Eye (tissue), 1 donor: Measurements from ENCODE around the gene HORMAD2.
"Not testable (repeated sequence)": the region's sequence is repeated elsewhere in the genome, so short reads cannot be mapped to it uniquely, and the experiment has no call there.

Experiments
- DNase-seq: peaks from one replicate; pipeline ENCODE4 v3.0.0-alpha.2; 2015

HORMAD2 gene

DNA sequence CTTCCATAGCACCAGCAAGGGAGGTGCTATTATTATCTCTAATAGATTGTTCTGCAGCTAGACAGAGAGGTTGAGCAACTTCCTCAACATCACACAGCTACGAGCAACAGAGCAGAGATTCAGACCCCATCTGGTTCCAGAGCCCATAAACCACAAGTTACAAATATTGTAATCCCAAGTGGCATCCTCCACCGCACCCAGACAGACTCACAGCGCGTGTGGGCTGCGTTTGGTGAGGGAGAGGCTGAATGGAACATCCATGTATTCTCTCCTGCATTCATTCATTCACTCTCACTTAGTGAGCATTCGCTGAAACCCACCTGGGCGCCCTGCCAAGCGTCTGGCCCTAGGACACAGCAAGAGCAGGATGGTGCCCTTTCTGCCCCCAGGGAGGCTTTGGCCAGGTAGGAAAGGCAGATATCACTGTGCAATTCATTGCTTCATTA lies 132.8 kb downstream of the HORMAD2 start:
- DNase-seq: no peak

DNA sequence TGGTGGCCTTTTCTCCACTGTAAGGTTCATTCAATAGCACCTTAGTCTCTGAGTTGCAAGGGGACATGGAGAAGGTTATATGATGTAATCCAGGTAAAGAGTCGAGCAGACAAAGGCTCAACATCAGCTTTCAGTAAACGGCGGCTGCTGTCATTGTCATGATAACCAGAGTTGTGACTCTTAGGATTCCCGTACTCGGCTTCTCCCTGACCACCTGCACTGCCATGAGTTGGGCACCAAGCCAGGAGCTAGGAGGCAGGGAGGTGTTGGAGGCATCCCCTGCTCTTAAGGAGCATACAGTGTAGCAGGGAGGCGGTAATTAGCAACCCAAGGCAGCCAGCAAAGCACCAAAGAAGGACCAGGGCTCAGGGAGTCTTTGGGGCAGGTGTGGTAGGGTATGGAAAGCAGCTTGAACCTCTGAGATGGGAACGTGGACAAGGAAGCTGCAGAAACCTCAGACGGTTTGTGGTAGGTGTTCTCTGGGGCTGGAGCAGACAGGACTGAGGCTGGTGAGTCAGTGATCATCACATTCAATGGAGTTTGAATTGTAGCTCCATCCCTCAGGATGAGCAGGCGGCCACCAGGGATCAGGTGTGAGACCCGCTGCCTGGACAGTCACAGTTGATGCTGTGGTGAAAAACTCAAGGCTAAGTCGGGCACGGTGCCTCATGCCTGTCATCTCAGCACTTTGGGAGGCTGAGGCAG lies 134.6 kb downstream of the HORMAD2 start:
- no peak for DNase-seq

DNA sequence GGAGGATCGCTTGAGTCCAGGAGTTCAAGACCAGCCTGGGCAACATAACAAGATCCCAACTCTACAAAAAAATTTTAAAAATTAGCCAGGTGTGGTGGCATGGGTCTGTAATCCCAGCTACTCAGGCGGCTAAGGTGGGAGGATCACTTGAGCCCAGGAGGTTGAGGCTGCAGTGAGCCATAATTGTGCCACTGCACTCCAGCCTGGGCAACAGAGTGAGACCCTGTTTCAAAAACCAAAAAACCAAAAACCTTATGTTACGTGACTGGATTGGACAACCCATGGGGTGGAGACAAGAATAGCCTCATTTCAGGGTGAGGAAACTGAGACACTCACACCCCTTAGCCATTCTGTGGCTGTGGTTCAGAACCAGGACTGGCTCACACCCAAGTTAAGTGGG lies 136.0 kb downstream of the HORMAD2 start:
- not testable (repeated sequence) for DNase-seq

DNA sequence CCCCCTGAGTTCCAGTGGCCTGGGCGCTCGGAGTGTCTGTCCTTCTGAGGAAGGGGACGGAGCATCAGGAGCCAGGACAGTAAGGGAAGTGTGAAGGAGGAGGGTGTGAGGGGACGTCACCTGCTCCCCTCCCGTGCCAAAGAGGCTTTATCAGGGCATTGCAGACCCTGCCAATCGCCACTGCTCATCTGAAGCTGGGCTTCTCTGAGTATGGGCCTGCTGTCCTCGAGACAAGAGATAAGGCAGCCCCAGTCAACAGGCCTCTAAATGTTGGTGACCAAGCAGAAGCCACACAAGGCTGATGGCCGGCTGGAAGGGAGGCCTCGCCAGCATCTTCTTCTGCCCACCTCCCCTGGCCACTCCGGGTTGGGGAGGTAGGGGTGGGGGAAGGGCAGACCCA lies 136.4 kb downstream of the HORMAD2 start:
- DNase-seq: no peak

DNA sequence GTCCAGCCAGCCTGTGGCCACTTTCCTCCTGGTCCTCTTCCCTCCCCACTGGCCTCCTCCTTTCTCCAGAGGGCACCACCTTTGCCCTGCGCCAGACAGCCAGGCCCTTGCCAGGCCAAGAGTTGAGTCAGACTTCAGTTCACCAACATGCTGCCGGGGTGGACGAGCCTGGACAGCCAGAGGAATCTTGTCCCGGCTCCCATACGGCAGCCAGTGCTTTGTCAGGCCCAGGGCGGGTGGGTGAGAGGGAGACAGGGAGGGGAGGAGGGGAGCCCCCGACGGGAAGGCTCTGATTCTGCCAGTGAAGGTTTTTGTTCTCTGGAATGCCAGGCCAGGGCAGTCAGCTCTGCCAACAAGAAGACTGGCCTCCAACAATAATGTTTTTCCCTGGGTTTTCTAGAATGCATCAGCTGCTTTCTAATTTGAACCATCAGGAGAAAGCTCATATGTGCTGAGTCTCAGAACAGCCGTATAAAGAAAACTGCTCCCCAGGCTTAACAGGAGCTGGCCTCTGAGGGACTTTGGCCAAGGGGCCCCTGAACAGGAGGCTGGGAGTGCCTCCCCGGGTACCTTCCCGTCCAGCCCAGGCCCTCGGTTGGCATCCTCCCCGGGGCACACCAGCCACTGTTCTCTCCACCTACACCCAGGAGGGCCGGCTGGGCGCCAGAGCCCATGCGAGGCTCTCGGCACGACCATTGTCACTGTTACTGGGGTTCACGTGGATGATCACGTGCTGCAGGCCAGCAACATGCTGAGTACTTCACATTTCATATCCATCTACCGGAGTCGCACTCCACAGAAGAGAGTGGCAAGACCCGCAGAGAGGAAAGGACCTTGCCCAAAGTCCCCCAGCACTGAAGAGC lies 137.7 kb downstream of the HORMAD2 start:
- DNase-seq: no peak

DNA sequence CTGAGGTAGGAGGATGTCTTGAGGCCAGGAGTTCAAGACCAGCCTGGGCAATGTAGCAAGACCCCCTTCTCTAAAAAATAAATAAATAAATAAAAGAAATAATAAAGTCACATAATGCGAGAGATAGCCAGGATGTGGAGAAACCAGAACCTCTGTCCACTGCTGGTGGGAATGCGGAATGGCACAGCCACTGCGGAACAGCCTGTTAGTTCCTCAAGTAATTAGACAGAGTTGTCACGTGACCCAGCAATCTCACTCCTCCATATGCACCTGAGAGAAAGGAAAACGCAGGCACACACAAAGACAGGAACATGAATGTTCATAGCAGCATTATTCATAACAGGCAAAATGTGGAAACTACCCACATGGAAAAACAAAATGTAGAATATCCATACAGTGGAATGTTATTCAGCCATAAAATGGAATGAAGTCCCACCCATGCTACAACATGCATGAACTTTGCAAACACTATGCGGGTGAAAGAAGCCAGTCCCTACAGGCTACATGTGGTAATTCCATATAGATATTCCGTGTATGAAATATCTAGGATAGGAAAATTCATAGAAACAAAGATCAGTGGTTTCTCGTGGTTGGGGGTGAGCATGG lies 138.9 kb downstream of the HORMAD2 start:
- no peak for DNase-seq

DNA sequence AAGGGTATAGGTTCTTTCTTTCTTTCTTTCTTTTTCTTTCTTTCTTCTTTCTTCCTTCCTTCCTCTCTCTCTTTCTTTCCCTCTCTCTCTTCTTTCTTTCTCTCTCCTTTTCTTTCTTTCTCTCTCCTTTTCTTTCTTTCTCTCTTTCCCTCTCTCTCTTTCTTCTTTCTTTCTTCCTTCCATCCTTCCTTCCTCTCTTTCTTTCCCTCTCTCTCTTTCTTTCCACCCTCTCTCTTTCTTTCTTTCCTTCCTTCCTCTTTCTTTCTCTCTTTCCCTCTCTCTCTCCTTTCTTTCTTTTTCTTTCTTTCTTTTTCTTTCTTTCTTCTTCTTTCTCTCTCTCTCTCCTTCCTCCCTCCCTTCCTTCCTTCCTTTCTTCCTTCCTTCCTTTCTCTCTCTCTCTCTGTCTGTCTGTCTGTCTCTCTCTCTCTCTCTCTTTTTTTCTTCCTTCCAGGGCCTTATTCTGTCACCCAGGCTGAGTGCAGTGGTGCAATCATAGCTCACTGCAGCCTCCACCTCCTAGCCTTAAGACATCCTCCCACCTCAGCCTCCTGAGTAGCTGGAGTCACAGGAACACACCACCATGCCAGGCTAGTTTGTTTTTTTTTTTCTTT lies 139.5 kb downstream of the HORMAD2 start:
- DNase-seq: no peak

DNA sequence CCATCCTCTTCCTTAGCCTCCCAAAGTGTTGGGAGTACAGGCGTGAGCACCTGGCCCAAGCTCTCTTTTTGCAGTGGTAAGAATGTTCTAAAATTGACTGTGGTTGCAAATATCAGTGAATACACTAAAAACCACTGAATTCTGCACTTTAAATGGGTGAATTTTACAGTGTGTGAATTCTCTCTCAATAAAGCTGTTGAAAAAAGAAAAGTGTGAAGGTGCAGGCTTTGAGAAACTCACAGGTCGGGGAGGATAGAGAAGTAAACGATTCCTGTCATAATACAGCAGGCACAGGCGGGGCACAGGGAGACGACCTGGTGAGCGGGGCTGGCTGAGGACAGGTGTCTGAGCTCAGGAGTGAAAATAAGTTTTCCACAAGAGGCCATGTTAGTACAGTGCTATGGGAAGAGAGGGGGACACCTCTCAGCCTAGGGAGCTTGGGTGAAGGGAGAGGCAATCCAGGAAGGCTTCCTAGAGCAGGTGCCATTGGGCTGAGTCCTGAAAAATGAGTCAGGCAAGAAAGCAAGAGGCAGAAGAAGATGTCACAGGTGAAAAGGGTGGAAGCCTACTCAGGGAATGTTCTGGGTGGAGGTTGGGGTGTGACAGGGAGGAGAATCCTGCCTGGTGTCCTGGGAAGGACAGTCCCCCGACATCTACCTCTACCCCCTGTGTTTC lies 140.2 kb downstream of the HORMAD2 start:
- DNase-seq: no peak

DNA sequence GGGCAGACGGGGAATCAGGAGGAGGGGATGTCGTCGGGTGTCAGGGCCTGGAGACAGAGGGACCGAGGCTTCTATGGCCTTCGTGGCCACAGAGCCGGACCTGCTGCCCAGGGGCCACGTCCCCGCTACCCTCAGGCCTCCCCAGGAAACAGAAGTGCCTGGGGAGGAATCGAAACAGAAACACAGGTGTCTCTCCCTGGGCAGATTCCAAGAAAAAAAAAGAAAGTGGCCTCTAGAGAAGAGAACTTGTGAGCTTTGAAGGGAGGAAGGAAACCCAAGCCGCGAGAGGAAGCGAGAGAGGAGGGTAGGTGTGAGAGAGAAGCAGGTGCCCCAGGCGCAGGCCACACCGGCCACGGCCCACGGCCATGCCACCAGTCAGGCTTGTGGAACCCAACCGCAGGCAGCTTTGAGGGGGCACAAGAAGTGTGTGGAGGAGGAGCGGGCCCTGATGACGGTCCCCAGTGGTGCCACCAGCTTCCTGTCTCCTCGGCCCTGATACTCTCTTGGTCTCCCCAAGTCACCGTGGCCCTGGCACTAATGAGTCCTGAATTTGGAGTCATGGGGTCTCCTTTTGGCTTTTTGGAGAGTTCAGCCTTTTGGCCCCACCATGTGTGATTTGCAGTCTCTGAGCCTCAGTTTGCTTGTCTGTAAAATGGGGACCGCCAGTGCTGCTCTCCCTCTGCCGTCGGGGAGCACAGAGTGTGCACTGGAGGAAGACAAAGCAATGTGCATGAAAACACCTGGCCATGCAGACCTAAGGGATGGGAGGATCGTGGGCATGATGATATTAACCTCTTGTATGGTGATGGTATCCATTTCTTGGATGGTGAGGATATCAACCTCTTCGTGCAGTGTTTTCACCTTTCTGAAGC lies 141.1 kb downstream of the HORMAD2 start:
- no peak for DNase-seq

DNA sequence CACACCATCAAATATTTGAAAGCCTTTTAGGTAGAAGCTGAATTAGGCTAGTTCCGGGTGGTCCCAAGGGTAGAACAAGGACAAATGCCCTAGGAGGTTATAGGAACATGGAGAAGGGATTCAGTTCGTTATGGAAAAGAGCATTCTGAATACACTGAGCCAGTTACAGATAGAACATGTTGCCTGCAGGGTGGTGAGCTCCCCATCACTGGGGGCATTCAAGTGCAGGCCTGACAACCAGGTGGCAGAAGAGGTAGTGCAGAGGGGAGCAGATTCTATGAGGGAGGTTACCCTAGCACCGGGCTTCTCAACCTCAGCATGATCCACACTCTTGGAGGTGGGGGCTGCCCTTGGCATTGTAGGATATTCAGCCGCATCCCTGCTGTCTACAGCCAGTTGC lies 142.1 kb downstream of the HORMAD2 start:
- DNase-seq: no peak

DNA sequence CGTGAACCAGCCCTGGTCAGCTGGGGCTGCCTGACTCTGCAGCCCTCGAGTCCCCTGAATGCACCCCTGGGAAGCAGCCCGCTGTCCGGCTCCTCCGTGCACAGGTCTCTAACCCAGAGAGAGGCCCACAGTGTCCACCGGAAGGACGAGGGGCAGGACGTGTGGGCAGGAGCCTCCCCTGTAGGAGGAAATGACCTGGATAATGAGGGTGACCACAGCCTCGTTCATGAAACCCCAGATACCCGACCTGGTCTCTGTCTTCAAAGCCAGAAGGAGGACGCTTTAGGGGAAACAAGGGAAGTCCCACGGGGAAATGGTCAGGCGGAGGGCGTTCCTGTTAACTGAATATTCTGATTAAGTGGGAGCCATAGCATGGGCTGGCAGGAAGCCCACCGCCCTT lies 143.0 kb downstream of the HORMAD2 start:
- no peak for DNase-seq

DNA sequence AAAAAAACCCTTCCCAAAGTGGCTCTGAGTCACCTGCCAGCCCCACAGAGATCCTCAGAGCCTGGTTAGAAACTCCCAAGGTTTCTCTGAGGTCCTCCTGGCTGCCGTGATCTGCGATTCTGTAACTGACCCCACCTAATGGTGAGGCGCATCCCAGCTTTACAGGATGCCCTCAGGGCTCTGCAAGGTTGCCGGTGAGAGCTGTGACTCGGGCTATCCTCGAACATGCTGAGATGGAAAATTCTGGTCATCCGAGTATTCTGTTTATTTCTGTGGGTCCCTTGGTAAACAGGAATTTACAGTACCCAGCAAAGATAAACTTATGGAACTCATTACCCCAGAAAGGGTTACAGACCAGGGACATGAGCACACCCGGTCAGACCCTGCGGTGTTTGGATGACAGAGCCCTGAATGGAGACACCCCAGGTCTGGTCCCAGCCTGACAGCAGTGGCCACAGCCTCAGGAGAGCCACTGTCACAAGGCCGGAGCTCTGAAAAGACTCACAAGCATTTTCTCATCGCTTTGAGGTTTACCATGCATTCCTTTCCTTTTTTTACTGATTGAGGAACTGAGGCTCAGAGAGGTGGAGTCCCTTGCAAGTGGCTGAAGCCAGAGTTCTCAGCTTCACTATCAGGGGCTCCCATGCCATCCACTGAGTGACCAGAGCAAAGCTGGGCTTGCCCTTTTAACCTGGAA lies 144.0 kb downstream of the HORMAD2 start:
- DNase-seq: no peak

DNA sequence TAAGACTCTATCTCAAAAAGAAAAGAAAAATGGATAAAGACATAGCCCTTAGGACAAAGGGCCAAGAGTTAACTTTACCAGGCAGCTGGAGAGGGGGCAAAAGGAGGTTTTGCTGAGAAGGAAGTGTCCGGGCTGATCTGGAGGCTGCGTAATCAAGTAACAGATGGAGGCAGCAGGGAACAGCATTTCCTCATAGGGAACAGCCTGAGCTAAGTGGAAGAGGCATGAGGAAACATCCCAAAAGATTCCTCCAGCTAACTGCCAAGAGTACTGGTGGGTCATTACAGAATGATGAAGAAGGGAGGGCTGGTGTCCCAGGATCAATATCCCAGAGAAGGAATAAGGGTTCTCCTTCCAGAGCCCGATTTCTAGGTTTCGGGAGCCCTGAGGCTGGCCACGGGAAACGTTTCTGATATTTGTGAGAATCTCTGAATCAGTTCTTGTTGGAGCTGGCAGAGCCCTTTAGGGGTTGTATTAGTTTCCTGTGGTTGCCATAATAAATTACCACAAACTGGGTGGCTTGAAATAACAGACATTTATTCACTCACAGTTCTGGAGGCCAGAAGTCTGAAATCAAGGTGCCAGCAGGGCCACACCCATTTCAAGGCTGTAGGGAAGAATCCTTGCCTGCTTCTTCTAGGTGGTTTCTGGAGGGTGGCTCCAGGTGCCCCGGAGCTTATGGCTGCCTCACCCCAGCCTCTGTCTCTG lies 145.1 kb downstream of the HORMAD2 start:
- DNase-seq: no peak

DNA sequence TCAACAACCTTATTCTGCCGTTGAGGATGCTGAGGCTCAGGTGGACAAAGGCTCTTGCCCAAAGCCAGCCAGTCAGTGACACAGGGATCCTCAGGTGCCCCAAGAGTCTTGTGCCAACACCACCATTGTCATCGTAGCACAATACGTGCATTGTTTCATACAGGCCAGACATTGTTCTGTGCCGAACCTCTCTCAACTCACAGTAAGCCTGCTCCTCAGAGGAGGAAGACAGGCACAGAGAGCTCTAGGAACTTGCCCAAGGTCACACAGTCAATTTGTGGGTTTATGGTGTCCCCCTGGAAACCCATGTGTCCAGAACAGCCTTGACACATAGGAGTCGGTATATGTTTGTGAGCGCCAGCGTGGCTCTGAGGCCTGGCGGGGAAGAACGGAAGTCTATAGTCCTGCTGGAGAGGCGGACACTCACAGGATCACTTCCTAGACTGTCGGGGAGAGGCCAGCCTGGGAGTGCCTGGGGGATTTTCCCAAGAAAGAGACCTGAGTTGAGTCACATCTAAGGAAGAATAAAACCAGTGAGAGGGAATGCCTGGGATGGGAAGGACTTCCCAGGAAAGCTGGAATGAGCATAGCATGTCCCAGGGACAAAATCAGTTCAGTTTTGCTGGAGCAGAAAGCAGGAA lies 146.0 kb downstream of the HORMAD2 start:
- DNase-seq: no peak
